AML-193 (cell line): Measurements from ENCODE around the gene TSFM.
"Not testable (repeated sequence)": the region's sequence is repeated elsewhere in the genome, so short reads cannot be mapped to it uniquely, and the experiment has no call there.

Experiments used
- DNase-seq, 2 experiments: peaks; one replicate each; lab custom pipeline; 2025; lab: John Stamatoyannopoulos, UW

The TSFM gene

GRCh38 chr12:57815177-57816000 is 32.8 kb downstream of the TSFM start:
- DNase-seq = no peak

DNA sequence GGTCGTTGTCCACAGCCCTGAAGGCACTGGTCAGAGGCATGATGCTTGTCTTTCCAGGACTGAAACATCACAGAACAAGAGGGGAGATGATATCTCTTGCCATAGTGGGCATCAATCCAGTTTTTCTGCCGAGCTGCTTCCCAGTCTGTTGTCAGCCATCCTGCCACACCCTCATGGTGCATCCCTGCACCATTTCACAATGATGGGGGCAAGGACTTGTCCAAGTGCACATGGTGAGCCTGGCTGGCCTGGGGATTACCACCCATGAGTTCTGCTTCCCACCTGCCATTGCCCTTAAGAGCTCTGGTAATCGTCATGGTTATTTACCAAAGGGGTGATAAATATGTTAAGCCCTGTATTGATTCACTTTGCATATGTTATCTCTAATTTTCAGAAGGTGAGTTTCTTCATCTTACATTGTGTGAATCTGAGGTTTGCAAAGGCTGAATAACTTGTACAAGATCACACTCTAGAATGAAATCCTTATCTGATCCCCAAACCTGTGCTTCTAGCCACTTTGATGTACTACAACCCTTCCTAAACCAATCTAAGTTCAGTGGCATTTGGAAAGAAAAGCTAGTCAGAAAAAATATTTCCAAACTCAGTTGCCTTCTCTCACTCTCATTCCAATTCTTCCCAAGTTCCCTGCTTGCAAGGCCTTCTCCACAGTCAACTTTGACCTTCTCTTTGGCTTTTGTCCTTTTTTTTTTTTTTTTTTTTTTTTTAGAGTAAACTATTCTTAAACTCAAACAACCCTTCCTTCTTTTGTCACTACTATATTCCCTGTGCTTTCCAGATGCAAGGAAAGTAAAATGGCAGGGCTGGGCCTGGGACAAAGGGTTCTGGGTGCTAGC is 33.6 kb downstream of the TSFM start:
- DNase-seq = no peak

- DNase-seq = peak; percentile 58 to 67
Observed at GRCh38 chr12:57816855-57817151, 34.2 kb downstream of the TSFM start.

GRCh38 chr12:57817261-57817989 is 34.8 kb downstream of the TSFM start:
- no peak for DNase-seq

DNA sequence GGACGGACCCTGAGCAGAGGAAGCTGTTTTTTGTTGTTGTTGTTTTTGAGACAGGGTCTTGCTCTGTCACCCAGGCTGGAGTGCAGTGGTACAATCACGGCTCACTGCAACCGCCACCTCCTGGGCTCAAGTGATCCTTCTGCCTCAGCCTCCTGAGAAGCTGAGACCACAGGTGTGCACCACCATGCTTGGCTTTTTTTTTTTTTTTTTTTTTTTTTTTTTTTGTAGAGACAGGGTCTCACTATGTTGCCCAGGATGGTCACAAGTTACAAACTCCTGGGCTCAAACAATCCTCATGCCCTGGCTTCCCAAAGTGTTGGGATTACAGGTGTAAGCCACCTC is 35.4 kb downstream of the TSFM start:
- not testable (repeated sequence) for DNase-seq

DNA sequence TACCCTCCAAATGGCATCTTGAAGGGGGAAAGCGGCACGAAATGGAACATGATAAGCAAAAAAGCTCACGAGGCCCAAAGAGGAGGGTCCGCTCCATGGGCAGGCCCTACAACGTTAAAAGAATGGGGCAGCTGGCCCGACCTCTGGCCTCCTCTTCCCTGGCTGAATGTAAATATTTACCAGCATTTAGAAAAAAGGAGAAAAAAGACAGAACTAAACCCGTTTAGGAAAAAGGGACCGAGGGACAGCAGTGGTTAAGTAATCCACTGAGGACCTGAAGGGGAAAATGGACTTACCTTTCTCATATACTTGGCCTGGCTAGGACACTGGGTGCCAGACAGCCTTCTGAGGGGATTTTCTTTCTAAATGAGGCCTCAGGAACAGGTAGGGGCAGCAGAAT is 37.5 kb downstream of the TSFM start:
- DNase-seq = not testable (repeated sequence)

GRCh38 chr12:57821015-57821414 is 38.4 kb downstream of the TSFM start:
- not testable (repeated sequence) for DNase-seq

DNA sequence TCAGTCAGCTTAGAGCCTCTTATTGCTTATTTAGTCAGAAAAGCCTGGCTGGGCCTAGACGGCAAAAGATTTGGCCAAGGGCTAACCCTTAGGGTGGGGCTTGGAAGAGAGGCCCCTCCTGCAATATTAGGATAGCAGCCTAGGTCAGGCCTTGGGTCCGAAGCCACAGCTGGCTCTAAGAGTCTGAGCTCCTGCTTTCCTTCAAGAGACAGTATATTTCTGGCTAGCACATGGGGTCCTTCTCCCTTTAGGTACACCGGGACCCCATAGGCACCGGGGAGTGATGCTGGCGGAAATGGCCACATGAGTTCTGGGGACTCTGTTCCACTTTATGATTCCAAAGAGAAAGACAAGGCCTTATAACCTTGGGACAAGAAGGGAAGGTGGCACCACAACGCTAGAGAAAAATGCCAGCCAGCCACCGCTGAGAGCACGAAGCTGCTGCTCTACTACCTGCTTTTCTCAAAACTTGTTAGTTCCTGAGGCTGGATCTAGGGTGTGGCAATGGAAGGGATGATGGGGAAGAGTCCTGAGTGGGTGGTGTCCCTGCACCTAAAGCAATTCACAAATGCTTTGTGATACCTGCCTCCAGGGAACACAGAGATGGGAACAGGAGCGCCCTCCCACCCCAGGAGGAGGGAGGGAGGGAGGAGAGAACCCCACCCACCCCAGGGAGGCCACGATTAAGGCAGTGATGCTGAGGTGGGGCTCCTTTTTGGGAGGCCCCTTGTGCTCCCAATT is 39.1 kb downstream of the TSFM start:
- no peak for DNase-seq

DNA sequence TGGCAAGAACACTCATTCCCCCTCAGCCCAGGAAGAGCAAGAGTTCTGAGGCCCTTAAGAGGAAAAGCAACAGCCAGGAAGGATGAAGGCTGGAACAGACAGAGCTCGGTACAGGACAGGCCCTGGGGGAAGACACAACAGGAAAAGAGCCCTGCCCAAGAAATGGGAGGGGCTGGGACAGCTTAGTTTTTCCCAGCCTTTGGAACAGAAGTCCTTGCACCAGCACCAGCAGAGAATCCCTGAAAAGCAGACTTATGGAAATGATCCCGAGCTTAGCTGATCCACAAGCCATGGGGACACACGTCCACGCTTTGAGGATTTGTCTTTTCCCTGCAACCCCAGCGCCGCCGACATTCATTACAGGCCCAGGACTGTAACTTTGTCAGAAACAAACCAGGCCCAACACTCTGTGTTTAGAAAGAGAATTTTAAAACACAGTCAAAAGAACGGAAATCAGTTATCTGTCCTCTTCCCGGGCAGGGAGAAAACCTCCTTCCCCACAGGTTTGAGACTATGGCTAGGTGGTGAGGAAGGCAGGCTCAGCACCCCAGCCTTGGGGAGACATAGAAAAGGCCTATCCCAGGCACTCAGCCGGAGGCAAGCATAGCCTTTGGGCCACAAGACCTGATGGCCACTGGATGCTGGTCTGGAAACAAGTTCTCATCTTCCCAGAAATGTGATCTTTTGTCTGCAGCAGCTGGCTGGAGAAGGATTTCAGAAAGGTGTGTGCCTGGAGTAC is 40.0 kb downstream of the TSFM start:
- no peak for DNase-seq

DNA sequence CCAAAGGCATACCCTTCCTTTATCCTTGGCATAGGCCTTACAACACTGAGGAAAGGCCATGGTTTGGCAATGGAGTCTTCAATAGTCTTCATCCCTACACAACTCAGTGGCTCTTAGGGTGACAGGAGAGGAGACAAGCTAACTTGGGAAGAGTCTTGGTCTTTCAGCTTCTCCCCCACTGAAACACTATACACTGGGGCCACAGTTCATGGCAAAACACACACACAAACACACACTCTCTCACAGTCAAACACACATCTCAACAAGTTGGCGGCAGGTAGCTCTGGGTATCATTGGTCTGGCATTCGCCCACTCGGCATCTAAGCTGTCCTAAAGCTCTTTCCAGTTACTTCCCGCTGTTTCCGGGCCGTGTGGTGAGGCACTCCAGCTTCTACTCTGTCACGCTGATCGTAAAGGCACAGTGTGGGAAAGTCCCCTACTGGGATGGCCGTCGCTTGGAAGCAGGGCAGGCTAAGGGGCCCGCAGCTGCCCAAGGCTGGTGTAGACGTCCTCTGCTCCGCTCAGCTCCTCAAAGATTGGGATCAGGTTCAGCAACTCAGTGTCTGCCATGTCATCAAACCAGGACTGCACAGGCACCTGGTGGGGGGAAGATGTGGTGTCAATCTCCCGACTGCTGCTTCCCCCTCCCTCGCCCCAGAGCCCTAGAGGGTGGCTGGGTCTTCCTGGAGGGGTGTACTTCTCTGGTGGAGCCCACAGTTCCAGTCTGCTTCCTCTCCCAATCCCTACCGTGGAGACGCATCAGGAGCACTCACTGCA is 40.7 kb downstream of the TSFM start:
- no peak for DNase-seq

- DNase-seq = no peak
Observed at GRCh38 chr12:57823908-57824640, 41.5 kb downstream of the TSFM start.

- no peak for DNase-seq
Observed at GRCh38 chr12:57825451-57825850, 42.9 kb downstream of the TSFM start.

GRCh38 chr12:57826400-57826799 is 43.8 kb downstream of the TSFM start:
- DNase-seq = no peak

- no peak for DNase-seq
Observed at GRCh38 chr12:57826966-57827365, 44.4 kb downstream of the TSFM start.

- no peak for DNase-seq
Observed at GRCh38 chr12:57829025-57829777, 46.6 kb downstream of the TSFM start.

DNA sequence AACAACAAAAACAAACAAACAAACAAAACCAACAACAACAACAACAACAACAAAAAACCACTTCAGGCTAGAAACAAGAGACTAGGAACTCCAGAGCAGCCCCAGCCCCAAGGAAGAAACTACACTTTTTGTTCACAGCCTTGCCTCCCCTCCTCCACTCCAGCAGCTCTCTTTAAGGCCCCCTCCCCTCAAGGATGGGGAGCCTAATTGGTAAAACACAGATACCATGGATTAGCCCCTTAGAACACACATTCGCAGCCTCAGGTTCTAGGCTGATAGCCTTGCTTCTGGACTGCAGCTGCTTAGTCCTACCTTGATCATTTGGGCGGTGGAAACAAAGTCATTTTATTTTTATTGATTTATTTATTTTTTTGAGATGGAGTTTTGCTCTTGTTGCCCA is 47.8 kb downstream of the TSFM start:
- no peak for DNase-seq

GRCh38 chr12:57832966-57833365 is 50.4 kb downstream of the TSFM start:
- no peak for DNase-seq

DNA sequence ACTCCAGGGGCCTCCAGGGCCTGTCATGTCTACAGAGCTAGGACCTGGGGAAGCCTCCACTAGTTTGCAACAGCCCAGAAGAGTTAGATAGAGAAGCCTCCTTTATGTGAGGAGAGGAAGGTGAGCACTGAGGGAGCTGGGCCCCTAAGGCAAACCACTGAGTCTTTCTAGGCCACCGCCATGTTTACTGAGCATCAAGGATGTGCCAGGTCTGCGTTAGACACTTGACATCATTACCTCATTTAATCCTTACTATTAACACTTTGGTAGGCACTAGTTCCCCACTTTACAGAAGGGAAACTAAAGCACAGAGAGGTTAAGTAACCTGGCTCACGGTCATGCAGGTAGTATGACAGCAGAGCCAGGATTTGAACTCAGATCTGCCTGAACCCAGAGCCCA is 51.1 kb downstream of the TSFM start:
- no peak for DNase-seq
